OCI-LY3 (cell line): Measurements from ENCODE around the gene PFN1.

ENCODE experiments used
- H2AFZ ChIP-seq: fragments of 200-600, 300-600 bp; shearing (Covaris generic); 2 replicates; pipeline ENCODE4 v1.6.0; 2014; ENCODE audit warnings: antibody characterized with exemption, low read depth, low read length
- H3K27ac ChIP-seq: fragments of 200-600, 300-600 bp; sonication (generic); 2 replicates; pipeline ENCODE4 v1.5.1; 2014; ENCODE audit warnings: mild to moderate bottlenecking, low read length, moderate library complexity, mixed read lengths
- H3K27me3 ChIP-seq: fragments of 200-600, 300-600 bp; sonication (generic); 2 replicates; pipeline ENCODE4 v1.6.1; 2014; ENCODE audit warnings: low read depth, low read length, mixed read lengths
- H3K36me3 ChIP-seq: fragments of 200-600, 300-600 bp; sonication (generic); replicated peaks from 2 replicates; pipeline ENCODE3; 2014; ENCODE audit warnings: low read depth, low read length, mixed read lengths
- H3K4me1 ChIP-seq: fragments of 300-600, 200-600 bp; sonication (generic); 2 replicates; pipeline ENCODE4 v1.6.1; 2014; ENCODE audit warnings: low read length, mixed read lengths
- H3K4me2 ChIP-seq: fragments of 200-600, 300-600 bp; sonication (generic); 2 replicates; pipeline ENCODE4 v1.6.1; 2014; ENCODE audit warnings: low read length, mixed read lengths
- H3K4me3 ChIP-seq: fragments of 300-600, 200-600 bp; sonication (generic); 2 replicates; pipeline ENCODE4 v1.5.1; 2014; ENCODE audit warnings: antibody characterized with exemption, mild to moderate bottlenecking, low read length, moderate library complexity
- H3K79me2 ChIP-seq: fragments of 300-600, 200-600 bp; shearing (Covaris generic); 2 replicates; pipeline ENCODE4 v1.6.1; 2014; ENCODE audit warnings: mild to moderate bottlenecking, low read length, mixed read lengths
- H3K9ac ChIP-seq: fragments of 300-600, 200-600 bp; shearing (Covaris generic); 2 replicates; pipeline ENCODE4 v1.6.0; 2014; ENCODE audit warnings: mild to moderate bottlenecking, low read length, moderate library complexity
- H3K9me3 ChIP-seq: fragments of 200-600, 300-600 bp; shearing (Covaris generic); 2 replicates; pipeline ENCODE4 v1.6.1; 2014; ENCODE audit warnings: low read length, mixed read lengths; ENCODE audit not compliant: insufficient read depth
- H4K20me1 ChIP-seq: fragments of 200-600, 300-600 bp; sonication (generic); 2 replicates; pipeline ENCODE4 v1.6.1; 2016; ENCODE audit warnings: low read length, mixed read lengths; ENCODE audit not compliant: insufficient read depth
- EZH2phosphoT487 ChIP-seq: fragments of 200-600 bp; shearing (Covaris generic); IDR thresholded peaks from 2 replicates; pipeline ENCODE4 v1.6.1; 2018; ENCODE audit warnings: antibody characterized with exemption, mixed run types, low read depth
- TF ChIP-seq, protein P1 (sequence below): fragments of 200-600, 300-600 bp; sonication (generic); IDR thresholded peaks from 2 replicates; pipeline ENCODE4 v1.5.1; 2014; ENCODE audit warnings: antibody characterized with exemption, low read length, low read depth

Gene PFN1

DNA sequence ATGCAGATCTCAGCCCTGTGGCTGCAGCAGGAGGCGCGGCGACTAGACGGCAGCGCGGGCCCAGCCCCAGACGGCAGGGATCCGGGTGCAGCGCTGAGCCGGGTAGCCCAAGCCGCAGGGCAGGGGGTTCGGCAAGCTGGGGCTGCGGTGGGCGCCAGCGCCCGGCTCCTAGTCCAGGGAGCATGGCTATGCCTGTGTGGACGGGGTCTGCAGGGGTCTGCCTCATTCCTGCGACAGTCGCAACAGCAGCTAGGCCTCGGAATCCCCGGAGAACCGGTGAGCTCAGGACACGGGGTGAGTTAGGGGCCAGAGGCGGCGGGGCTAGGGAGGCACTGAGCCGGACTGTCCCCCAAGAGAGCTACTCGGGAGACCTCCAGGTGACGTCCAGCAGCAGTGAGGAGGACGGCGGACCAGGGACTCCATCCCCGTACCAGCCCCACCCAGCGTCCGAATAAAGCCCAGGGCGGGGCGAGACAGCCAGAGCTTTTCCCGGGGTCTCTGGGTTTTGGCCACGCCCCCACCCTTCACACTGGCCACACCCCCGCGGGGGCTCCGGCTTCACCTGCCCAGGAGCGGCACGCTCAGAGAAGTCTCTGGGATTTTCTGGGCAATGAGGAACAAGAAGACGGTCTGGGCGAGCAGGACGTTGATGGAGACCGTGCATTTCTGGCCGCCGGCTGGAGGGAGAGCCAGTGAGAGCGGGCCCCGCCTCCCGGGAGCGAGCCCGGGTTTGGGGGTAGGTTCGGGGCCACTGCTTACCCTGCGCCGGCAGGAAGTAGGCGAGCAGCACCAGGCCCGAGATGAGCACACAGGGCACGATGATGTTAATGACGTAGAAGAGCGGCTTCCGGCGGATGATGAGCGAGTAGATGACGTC, 47.9 kb downstream of the PFN1 start:
- Histone ChIP-seq H3K9me3 (no peaks in the 10 kb centered on the region), H3K4me2 (no peak overlapping the region), H3K4me3 (no peak overlapping the region)

DNA sequence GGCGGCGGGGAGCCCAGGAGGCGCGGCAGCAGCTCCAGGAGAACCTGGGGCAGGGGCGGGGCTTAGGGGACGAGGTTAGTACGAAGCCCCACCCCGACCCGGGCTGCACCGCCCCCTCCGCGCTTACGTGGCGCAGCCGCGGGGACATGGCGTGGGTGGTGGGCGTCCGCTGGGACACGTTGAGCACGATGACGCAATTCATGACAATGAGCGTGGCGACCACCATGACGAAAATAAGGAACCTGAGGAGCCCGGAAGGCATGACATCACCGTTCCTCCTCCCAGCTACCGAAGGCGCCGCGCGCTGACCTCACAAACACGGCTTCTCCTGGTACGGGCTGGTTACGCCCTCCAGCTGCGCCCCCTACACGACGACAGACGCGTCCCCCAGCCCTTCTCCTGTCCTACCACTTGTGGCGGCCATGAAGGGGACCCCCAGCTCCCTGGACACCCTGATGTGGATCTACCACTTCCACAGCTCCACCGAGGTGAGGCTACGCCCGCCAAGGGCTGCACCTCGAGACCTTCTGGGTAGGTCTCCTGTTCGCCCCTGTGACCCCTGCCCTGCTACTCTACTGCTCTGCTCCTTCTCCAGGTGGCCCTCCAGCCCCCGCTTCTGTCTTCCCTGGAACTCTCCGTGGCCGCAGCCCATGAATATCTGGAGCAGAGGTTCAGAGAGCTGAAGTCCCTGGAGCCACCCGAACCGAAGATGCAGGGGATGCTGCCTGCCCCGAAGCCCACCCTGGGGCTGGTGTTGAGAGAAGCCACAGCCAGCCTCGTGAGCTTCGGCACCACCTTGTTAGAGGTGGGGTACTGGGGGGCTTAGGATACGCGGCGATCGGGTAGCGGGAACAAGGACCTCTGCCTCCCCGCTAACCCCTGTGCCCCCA, 48.7 kb downstream of the PFN1 start, which contains the start of gene C17orf107:
Gene C17orf107, plus strand, starts transcription at position 196 of the 890 bp plus-strand sequence. Its CDS starts 227 bp downstream, at position 423.
- Histone ChIP-seq H3K4me1 (peaks cover 10% of the 10 kb centered on the region), H3K27ac (no peak within 1 kb of the TSS), H3K36me3 (no peaks in the 10 kb centered on the region), H3K9me3 (no peaks in the 10 kb centered on the region), H3K4me3 (no peak within 1 kb of the TSS), H2AFZ (no peak within 1 kb of the TSS), H3K9ac (no peak within 1 kb of the TSS), H4K20me1 (no peaks in the 10 kb centered on the region), H3K79me2 (no peaks in the 10 kb centered on the region), H3K27me3 (no peaks in the 10 kb centered on the region), H3K4me2 (no peak within 1 kb of the TSS)
- no peak for TF ChIP-seq EZH2phosphoT487
- TF ChIP-seq, protein P1, sequence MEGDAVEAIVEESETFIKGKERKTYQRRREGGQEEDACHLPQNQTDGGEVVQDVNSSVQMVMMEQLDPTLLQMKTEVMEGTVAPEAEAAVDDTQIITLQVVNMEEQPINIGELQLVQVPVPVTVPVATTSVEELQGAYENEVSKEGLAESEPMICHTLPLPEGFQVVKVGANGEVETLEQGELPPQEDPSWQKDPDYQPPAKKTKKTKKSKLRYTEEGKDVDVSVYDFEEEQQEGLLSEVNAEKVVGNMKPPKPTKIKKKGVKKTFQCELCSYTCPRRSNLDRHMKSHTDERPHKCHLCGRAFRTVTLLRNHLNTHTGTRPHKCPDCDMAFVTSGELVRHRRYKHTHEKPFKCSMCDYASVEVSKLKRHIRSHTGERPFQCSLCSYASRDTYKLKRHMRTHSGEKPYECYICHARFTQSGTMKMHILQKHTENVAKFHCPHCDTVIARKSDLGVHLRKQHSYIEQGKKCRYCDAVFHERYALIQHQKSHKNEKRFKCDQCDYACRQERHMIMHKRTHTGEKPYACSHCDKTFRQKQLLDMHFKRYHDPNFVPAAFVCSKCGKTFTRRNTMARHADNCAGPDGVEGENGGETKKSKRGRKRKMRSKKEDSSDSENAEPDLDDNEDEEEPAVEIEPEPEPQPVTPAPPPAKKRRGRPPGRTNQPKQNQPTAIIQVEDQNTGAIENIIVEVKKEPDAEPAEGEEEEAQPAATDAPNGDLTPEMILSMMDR, result no peak

More for the DNA sequence above, 47.9 kb downstream of the PFN1 start:
- Histone ChIP-seq H4K20me1 (no peaks in the 10 kb centered on the region), H3K79me2 (no peaks in the 10 kb centered on the region), H3K36me3 (no peaks in the 10 kb centered on the region), H3K27ac (no peak overlapping the region), H3K9ac (no peak overlapping the region), H2AFZ (no peak overlapping the region), H3K27me3 (no peaks in the 10 kb centered on the region), H3K4me1 (peaks cover 10% of the 10 kb centered on the region)
- TF ChIP-seq, protein P1, result no peak
- no peak for TF ChIP-seq EZH2phosphoT487

DNA sequence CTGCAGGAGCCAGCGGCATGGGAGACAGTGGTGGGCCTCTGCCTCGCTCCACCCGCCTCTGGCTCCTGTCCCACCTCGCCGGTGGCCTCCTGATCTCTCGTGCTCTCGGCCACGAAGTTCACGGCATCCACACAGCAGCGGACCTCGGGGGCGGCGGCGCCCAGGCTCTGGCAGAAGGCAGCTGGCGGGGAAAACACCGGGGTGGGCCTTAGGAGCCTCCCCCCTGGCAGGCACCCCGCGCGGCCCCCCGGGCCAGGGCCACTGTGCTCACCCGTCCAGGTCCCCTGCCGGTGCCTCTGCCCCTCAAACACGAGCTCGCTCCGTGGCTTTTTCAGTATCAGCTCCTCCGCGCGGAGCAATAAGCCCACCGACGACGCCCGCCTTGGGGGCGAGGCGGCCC, 49.4 kb downstream of the PFN1 start:
- no peaks in the 10 kb centered on the region for H3K9me3 ChIP-seq
- H3K4me2 ChIP-seq, result no peak overlapping the region
- no peak overlapping the region for H3K27ac ChIP-seq
- TF ChIP-seq, protein P1, result no peak
- no peak for TF ChIP-seq EZH2phosphoT487
- no peaks in the 10 kb centered on the region for H4K20me1 ChIP-seq
- no peak overlapping the region for H3K9ac ChIP-seq
- peaks cover 10% of the 10 kb centered on the region for H3K4me1 ChIP-seq
- H3K4me3 ChIP-seq, result no peak overlapping the region
- H3K79me2 ChIP-seq, result no peaks in the 10 kb centered on the region
- H3K27me3 ChIP-seq, result no peaks in the 10 kb centered on the region
- H2AFZ ChIP-seq, result no peak overlapping the region
- no peaks in the 10 kb centered on the region for H3K36me3 ChIP-seq

DNA sequence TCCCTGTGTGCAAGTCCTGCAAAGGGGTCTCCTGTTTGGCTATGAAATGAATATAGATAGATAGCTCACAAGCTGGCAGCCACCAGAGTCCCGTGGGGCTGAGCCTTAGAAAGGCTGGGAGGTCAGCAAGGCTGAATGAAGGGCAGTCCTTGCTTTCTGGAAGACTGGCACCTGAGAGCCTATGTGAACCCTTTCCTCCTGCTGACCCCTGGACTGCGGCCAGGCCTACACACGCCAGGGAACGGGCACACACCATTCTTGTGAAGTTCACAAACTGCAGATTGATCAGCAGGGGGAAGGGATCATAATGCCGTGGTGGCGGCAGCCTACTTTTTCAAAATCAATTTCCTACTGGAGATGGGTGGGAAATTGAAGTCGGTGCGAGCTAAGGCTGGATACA, 50.0 kb downstream of the PFN1 start:
- H3K79me2 ChIP-seq, result no peaks in the 10 kb centered on the region
- no peak overlapping the region for H3K27ac ChIP-seq
- no peak overlapping the region for H3K9ac ChIP-seq
- H3K4me1 ChIP-seq, result peaks cover 6% of the 10 kb centered on the region
- no peak overlapping the region for H3K4me2 ChIP-seq
- no peak overlapping the region for H3K4me3 ChIP-seq
- no peaks in the 10 kb centered on the region for H4K20me1 ChIP-seq
- TF ChIP-seq, protein P1, result no peak
- no peak for TF ChIP-seq EZH2phosphoT487
- H2AFZ ChIP-seq, result no peak overlapping the region
- no peaks in the 10 kb centered on the region for H3K36me3 ChIP-seq
- no peaks in the 10 kb centered on the region for H3K9me3 ChIP-seq
- H3K27me3 ChIP-seq, result no peaks in the 10 kb centered on the region
